Measurements from ENCODE around the gene COL4A1. TPM values are rescaled to one million over a fixed set of nuclear protein-coding genes. Genes with fewer than 3 reads are reported as not detected.
A peak's percentile ranks its signal among the peaks of the same experiment; 100 is the strongest.

COL4A1 gene
- total RNA-seq, 1 experiment from 2014 or later: 591 TPM

DNA sequence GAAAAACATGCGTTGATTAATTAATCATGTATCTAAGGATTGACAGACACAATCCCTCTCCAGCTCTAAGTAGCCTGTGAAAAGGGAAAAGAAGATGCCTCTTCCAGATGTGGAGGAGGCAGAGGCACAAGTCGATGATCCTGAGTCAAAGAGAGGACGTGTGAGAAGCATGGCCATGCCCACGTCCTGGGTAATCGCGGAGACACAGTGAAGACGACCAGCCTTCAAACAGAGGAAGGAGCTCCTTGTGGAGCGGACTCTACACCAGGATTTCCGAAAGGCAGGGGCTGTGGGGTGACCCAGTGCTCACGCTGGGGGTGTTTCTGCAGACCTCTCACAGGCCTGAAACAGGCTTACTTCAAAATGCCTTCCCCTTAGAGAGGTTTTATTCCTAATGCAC, 70.5 kb downstream of the COL4A1 start:
- peak in 1 of 2 experiments; percentile 38 for DNase-seq (ENCODE audit: low read depth in 1 of 2, low spot score in 2 of 2)
- Histone ChIP-seq H3K4me1 (replicated peaks) (peaks cover 56% of the 10 kb centered on the region), H3K27ac (no peak overlapping the region), H3K9me3 (replicated peaks) (no peaks in the 10 kb centered on the region), H3K36me3 (peaks cover 10% of the 10 kb centered on the region), H3K27me3 (replicated peaks) (no peaks in the 10 kb centered on the region), H3K4me3 (no peak overlapping the region)

DNA sequence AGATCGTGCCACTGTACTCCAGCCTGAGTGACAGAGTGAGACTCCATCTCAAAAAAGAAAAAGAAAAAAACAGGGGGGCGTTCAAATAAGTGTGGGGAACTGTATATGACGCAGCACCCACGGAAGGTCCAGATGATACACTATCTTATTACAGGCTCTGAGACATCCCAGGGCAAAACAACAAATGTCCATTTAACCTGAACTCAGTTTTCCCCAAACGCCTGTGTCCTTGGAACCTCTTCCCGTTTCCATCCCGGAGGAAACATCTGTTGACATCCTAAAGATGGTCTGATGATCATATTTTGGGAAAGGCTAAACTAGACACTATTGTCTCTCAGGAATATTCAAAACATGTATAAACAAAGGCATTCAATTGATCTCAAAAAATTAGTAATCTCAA, 72.4 kb downstream of the COL4A1 start:
- H3K27ac ChIP-seq: peak overlapping the region; percentile 90; the same call in 1 of the 2 replicates
- DNase-seq (ENCODE audit: low read depth in 1 of 2, low spot score in 2 of 2): no peak
- peaks cover 4% of the 10 kb centered on the region; the same call in 1 of the 2 replicates for H3K36me3 ChIP-seq
- no peak overlapping the region for H3K4me3 ChIP-seq
- H3K27me3 ChIP-seq (replicated peaks): no peaks in the 10 kb centered on the region
- peaks cover 53% of the 10 kb centered on the region for H3K4me1 ChIP-seq (replicated peaks)
- no peaks in the 10 kb centered on the region for H3K9me3 ChIP-seq (replicated peaks)

DNA sequence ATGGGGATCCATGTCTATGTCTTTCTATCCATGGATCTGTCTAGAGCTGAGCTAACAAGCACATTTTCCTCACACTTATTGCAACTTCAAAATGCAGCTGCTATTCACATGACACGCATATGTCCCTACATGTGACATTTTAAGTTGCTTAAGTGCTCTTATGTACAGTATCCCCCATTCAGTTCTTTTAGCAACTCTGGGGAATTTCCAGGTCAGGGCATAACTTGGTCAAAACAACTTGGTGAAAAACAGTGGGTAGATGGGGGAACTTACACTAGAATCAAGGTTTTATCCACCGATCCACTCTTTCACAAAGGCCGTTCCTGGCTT, 73.0 kb downstream of the COL4A1 start:
- Histone ChIP-seq H3K9me3 (replicated peaks) (no peaks in the 10 kb centered on the region), H3K4me3 (no peak overlapping the region), H3K4me1 (replicated peaks) (peaks cover 53% of the 10 kb centered on the region), H3K27me3 (replicated peaks) (no peaks in the 10 kb centered on the region), H3K36me3 (peaks cover 4% of the 10 kb centered on the region; the same call in 1 of the 2 replicates), H3K27ac (peak overlapping the region; percentile 90)
- DNase-seq (ENCODE audit: low read depth in 1 of 2, low spot score in 2 of 2): peak in 1 of 2 experiments; percentile 23

DNA sequence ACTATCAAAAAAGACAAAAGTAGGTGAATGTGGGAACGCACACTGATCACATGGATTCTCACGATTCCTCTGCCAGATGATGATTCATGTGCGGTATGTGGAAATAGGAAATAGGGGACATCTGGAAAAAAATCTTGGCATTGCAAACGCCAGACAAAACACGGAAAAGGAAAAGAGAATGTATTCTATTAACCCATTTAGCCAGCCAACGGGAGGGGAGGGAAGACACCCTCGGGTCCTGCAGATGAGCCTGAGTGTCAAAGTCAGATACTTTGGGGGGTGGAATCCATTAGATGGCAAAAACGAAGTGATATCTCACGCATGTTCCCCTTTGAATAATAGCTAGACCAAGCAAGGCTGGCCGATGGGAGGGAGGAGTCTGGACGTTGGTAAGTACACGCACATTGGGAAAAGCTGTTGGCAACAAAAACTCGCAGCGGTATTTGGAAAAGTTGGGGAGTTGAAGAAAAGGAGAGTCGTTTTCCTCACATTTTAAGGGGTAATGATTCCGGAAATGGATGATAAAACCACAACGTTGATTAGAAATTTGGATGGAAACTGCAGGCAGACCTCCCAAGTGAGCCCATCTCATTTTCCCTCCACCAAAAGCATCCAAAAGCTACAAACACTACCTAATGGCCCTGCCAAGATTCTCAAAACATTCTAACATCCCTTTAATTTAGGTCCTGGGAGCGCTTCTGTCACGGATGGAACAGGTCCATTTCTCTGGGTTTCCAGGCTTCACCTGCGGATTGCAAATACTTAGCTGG, 73.6 kb downstream of the COL4A1 start:
- no peaks in the 10 kb centered on the region for H3K27me3 ChIP-seq (replicated peaks)
- peak overlapping the region; percentile 90 for H3K27ac ChIP-seq
- peak overlapping the region; percentile 22 for H3K4me3 ChIP-seq
- DNase-seq (ENCODE audit: low read depth in 1 of 2, low spot score in 2 of 2): peak; percentile 74 to 97
- peaks cover 53% of the 10 kb centered on the region for H3K4me1 ChIP-seq (replicated peaks)
- H3K36me3 ChIP-seq: peaks cover 4% of the 10 kb centered on the region; the same call in 1 of the 2 replicates
- no peaks in the 10 kb centered on the region for H3K9me3 ChIP-seq (replicated peaks)

DNA sequence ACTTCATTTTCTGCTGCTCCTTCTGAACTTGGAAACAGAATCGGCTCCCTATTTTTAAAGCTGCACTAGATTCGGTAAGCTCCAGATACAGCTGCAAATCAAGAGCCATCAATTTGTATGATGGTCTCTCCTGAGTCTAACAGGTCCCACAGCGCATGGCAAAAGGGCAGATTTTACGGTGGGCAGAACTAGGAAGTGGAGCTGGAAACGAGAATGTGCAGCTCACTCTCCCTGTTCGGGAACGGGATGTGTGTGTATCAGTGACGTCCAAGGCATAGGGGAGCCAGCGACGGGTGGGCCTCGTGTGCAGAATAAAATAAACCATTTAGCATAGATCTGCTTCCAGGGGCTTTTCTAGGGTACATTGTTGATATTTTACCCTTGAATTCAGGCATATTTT, 74.2 kb downstream of the COL4A1 start:
- Histone ChIP-seq H3K9me3 (replicated peaks) (no peaks in the 10 kb centered on the region), H3K27ac (peak overlapping the region; percentile 90), H3K36me3 (no peaks in the 10 kb centered on the region), H3K4me3 (peak overlapping the region; percentile 22), H3K27me3 (replicated peaks) (no peaks in the 10 kb centered on the region), H3K4me1 (replicated peaks) (peaks cover 47% of the 10 kb centered on the region)
- DNase-seq (ENCODE audit: low read depth in 1 of 2, low spot score in 2 of 2): peak in 1 of 2 experiments; percentile 72

DNA sequence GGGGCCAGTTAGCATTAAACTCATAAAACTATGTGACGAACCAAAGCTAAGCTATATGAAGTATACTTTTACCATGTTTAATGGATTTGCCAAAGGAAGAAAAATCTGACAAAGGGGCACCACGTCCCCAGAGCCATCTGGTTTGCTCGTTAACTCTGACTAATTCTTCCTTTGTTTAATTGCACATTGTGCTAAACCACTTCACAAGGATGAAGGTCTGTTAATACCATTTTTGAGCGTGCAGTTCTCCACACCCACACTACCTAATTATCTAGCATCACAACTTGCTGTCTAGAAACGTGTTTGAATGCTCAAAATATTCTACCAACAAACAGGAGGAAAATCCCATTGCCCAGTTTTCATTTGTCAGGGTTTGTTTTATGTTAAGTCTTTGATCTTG, 74.8 kb downstream of the COL4A1 start:
- no peaks in the 10 kb centered on the region for H3K27me3 ChIP-seq (replicated peaks)
- peaks cover 46% of the 10 kb centered on the region for H3K4me1 ChIP-seq (replicated peaks)
- no peaks in the 10 kb centered on the region for H3K36me3 ChIP-seq
- peak overlapping the region; percentile 90 for H3K27ac ChIP-seq
- no peaks in the 10 kb centered on the region for H3K9me3 ChIP-seq (replicated peaks)
- DNase-seq (ENCODE audit: low read depth in 1 of 2, low spot score in 2 of 2): no peak
- H3K4me3 ChIP-seq: no peak overlapping the region

DNA sequence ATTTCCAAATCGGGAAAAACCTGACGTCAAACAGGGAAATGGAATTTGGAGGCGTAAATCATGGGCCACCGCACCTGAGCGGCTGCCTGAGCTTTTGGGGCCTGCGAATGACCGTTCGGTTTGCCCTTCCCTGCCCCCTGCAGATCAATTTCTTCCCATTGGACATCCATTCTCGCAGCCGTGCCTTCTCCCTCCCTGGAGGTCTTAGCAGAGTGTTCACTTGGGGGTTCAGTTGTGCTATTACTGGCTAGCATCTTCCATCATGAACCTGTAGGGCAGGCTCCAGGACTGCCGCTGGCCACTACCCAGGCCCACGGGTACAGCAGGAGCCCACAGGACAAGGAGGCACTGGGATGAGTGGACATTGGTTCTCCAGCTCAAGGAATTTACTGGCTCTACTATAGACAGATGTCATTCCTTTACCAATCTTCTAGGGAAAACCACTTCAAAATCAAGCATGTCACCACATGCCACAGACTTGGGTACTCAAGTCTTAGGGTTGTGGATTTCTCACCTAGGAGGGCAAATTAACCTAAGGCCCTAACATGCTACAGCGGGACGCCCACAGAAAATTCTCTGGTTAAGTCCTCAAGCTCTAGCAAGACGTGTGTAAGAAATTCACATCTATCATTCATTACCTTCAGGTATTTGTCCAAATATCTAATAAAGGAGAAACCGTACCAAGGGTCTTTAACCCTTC, 75.5 kb downstream of the COL4A1 start:
- Histone ChIP-seq H3K27me3 (replicated peaks) (no peaks in the 10 kb centered on the region), H3K9me3 (replicated peaks) (no peaks in the 10 kb centered on the region), H3K27ac (no peak overlapping the region; the same call in 1 of the 2 replicates), H3K36me3 (no peaks in the 10 kb centered on the region), H3K4me1 (replicated peaks) (peaks cover 51% of the 10 kb centered on the region), H3K4me3 (no peak overlapping the region)
- peak in 1 of 2 experiments; percentile 39 for DNase-seq (ENCODE audit: low read depth in 1 of 2, low spot score in 2 of 2)

DNA sequence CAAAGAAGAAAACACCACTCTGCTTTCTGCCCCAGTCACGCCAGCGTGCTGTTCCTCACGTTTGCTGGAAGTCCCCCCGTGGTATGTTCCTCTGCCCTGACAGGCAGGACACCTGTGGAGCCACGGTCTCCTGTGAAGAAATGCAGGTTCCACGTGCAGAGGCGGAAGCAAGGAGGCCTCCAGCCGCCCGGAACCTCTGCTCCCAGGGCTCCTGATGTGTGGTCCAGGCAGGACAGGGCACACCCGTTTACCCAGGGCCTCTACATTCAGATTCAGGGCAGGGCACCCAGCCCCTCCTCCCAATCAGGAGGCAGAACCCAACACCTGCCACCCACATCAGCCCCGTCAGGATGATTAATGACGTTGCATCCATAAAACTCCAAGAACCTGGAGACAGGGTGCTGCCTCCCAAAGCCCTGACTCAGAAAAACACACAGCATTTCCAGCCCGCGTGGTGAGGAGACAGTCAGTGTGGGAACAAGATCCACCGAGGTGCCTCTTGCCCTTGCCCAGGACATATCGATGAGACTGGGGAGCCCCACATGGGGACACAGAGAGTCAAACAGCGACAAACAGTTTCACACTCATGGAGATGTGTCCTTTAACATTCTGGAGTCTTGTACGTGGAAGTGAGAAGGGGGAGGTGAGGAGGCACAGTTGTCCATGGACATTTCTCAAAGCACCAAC, 76.2 kb downstream of the COL4A1 start:
- no peak overlapping the region for H3K4me3 ChIP-seq
- no peaks in the 10 kb centered on the region for H3K9me3 ChIP-seq (replicated peaks)
- DNase-seq (ENCODE audit: low read depth in 1 of 2, low spot score in 2 of 2): peak in 1 of 2 experiments; percentile 50
- peaks cover 58% of the 10 kb centered on the region for H3K4me1 ChIP-seq (replicated peaks)
- H3K36me3 ChIP-seq: no peaks in the 10 kb centered on the region
- no peaks in the 10 kb centered on the region for H3K27me3 ChIP-seq (replicated peaks)
- no peak overlapping the region for H3K27ac ChIP-seq

DNA sequence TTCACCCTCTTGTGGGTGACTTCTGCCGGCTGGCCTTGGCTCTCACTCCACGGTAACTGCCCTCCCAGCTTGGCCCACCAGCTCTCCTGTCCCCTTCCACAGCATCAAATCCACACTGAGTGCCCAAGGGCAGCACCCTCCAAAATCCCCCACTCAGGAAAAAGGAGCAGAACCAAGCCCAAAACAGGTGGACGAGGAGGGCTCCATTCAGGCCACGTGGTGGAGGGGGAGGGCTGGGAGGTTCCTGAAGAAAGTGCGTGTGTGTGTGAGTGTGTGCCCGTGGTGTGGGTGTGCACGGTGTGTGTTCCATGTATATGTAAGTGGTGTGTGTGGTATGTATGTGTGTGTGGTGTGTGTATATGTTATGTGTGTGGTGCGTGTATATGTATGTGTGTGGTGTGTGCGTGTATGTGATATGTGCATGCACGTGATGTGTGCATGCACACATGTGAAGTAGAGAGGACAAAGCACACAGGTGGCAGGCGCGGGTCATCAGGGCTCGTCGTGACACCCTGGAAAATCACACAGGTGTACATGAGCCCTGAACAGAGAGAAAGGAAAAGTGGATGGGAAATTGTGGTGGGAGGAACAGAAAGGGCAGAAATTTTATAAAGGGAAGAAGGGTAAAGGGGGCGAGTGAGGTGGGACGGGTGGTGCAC, 76.9 kb downstream of the COL4A1 start:
- H3K9me3 ChIP-seq (replicated peaks): no peaks in the 10 kb centered on the region
- H3K36me3 ChIP-seq: no peaks in the 10 kb centered on the region
- no peak overlapping the region for H3K4me3 ChIP-seq
- H3K27ac ChIP-seq: peak overlapping the region; percentile 50
- DNase-seq (ENCODE audit: low read depth in 1 of 2, low spot score in 2 of 2): no peak
- H3K4me1 ChIP-seq (replicated peaks): peaks cover 66% of the 10 kb centered on the region
- no peaks in the 10 kb centered on the region for H3K27me3 ChIP-seq (replicated peaks)

DNA sequence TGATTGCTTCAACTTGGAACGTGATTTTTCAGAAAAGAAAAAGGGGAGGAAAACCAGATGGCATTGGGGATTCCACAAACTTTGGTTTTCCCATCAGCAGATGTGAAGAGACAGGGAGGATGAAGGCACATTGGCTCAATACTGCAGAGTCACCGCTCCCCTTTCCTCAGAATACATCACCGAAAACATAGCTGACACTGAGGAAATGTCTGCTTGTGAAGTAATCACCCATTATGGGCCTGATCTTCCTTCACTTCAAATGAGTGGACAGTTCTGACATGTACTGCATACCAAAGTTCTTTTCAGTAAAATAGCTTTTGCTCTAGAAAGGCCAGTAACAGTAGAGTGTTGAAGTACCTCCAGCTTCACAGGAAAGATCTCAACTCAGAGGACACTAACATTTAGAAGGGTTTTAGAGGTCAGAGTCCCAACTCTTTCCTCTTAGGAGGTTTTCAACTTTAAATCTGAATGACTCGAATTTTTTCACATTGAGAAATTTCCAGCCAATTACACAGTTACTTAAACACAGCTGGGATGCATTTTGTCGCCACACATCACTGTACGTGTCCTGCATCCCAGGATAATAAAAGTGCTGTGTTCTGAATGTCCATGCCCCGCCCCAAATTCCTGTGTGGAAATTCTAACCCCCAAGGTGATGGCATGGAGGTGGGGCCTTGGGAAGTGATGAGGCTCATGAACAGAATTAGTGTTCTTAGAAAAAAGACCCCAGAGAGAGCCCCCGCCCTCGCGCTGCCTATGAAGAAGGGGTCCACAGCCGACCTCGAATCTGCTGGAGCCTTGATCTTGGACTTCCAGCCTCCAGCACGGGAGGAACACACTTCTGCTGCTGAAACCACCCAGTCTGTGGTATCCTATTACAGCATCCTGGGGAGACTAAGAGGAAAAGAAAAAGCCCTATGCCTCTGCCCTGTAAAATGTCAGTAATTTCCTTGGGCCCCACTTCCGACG, 77.7 kb downstream of the COL4A1 start:
- DNase-seq (ENCODE audit: low read depth in 1 of 2, low spot score in 2 of 2): peak; percentile 70 to 72
- H3K4me3 ChIP-seq: no peak overlapping the region
- H3K27ac ChIP-seq: peak overlapping the region; percentile 50
- peaks cover 66% of the 10 kb centered on the region for H3K4me1 ChIP-seq (replicated peaks)
- H3K9me3 ChIP-seq (replicated peaks): no peaks in the 10 kb centered on the region
- no peaks in the 10 kb centered on the region for H3K27me3 ChIP-seq (replicated peaks)
- no peaks in the 10 kb centered on the region for H3K36me3 ChIP-seq

DNA sequence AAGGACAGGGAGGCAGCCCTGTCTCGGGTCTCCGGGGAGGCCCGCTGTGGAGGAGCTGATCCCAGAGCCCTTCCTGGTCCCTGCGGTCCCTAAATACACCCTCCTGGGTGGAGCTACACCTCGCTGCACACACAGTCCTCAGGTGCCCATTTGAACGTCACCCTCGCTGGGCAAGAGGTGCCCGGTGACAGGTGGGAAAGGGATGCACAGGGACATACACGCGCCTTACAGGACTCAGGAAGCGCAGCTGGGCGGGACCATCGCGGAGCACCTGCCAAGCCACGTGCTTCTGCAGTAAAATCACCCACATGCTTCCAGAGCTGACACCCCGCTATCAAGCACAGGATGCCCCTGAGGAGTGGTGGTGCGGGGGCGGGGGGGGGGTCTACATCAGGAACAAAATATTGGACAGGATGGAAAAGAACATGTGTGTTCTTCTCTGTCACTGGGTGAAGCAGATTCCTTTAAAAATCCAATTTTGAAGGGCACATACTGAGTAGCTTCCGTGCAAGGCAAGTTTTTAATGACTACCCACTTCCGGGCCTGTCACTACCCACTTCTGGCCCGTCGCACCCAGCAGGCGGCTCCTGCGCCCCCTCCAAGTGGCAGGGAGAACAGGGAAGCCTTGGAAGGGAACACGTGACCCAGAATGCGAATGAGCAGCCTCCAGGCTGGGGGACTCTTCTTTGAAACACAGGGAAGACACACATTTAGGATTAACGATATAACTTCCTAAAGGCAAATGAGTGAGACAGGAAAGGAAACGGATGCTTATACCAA, 78.9 kb downstream of the COL4A1 start:
- Histone ChIP-seq H3K9me3 (replicated peaks) (no peaks in the 10 kb centered on the region), H3K36me3 (no peaks in the 10 kb centered on the region), H3K27ac (no peak overlapping the region; the same call in 1 of the 2 replicates), H3K4me1 (replicated peaks) (peaks cover 54% of the 10 kb centered on the region), H3K4me3 (no peak overlapping the region), H3K27me3 (replicated peaks) (no peaks in the 10 kb centered on the region)
- peak in 1 of 2 experiments; percentile 40 for DNase-seq (ENCODE audit: low read depth in 1 of 2, low spot score in 2 of 2)

DNA sequence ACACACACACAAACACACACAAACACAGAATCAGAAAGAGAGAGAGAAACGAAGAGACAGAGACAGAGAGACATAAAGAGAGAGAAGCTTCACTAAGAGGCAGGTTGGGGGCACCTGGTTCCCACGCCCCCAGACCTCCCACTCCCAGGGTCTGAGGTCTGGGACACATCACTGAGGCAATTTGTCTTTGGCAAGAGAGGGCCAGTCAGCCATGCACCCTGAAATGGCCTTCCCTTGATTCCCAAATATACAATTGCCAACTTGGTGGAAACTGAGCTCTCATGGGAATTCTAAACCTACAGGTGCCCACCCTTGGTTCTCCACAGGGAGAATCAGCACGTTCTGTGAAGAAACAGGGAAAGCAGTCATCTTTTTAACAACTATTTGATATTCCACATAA, 79.5 kb downstream of the COL4A1 start:
- H3K27ac ChIP-seq: no peak overlapping the region
- H3K9me3 ChIP-seq (replicated peaks): no peaks in the 10 kb centered on the region
- peak in 1 of 2 experiments; percentile 21 for DNase-seq (ENCODE audit: low read depth in 1 of 2, low spot score in 2 of 2)
- H3K4me1 ChIP-seq (replicated peaks): peaks cover 48% of the 10 kb centered on the region
- H3K4me3 ChIP-seq: no peak overlapping the region
- no peaks in the 10 kb centered on the region for H3K27me3 ChIP-seq (replicated peaks)
- no peaks in the 10 kb centered on the region for H3K36me3 ChIP-seq
